OCI-LY7 (cell line): ENCODE results near the gene MPPED1.

Source experiments
- CTCF ChIP-seq: fragments of 200-600 bp; sonication (generic); conservative IDR thresholded peaks from 2 replicates; pipeline ENCODE4 v1.5.1; 2014; ENCODE audit warnings: mild to moderate bottlenecking, antibody characterized with exemption, low read length, moderate library complexity, mixed read lengths
- EZH2phosphoT487 ChIP-seq: fragments of 200-600 bp; sonication (generic); IDR thresholded peaks from 2 replicates; pipeline ENCODE4 v1.6.1; 2018; ENCODE audit warnings: low read depth, borderline replicate concordance, mild to moderate bottlenecking, mixed run types, antibody characterized with exemption, low read length, moderate library complexity, mixed read lengths

- TF ChIP-seq CTCF (no peak), EZH2phosphoT487 (no peak)
Measured at GRCh38 chr22:43404673-43405385, 7.0 kb upstream of the MPPED1 start.
